Pulmonary artery endothelial cell (primary cell): Measurements from ENCODE around the gene LIPN. TPM values are rescaled to one million over a fixed set of nuclear protein-coding genes. Genes with fewer than 3 reads are reported as not detected.

Experiments
- DNase-seq: peaks from one replicate; pipeline ENCODE4 v3.0.0-alpha.2; 2011; ENCODE audit warnings: low read depth, low spot score
- total RNA-seq: library from RNA; depleted of rRNA; stranded (reverse); fragments of >200 nt; gene quantifications from 2 replicates; pipeline ENCODE4 v1.2.3, GENCODE V29; 2014

Gene LIPN
- total RNA-seq, 1 donor from 2014 or later, result not detected

- no peak for DNase-seq
Measured at GRCh38 chr10:88826388-88826787, 66.6 kb downstream of the LIPN start.

GRCh38 chr10:88827671-88828070 lies 67.9 kb downstream of the LIPN start:
- DNase-seq, result no peak

GRCh38 chr10:88828310-88828709 lies 68.5 kb downstream of the LIPN start:
- no peak for DNase-seq

Other genes with a start within 250 kb of the LIPN start
- 2.2 and 7.1 TPM in 2 replicates for gene RNLS, start 176.7 kb upstream of the LIPN start, total RNA-seq
- 0.21 TPM in 1 of 2 replicates, not detected in the other for gene LIPJ, start 173.3 kb upstream of the LIPN start, total RNA-seq
- not detected in 2 replicates for gene LIPF, start 95.6 kb upstream of the LIPN start, total RNA-seq
- gene LIPK, start 53.8 kb upstream of the LIPN start, total RNA-seq, result not detected in 2 replicates
- gene LIPM, start 42.7 kb downstream of the LIPN start, total RNA-seq, result not detected in 2 replicates
- gene ANKRD22, start 91.8 kb downstream of the LIPN start, total RNA-seq, result not detected in 2 replicates
- 1.6 and 6.4 TPM in 2 replicates for gene STAMBPL1, start 120.2 kb downstream of the LIPN start, total RNA-seq
- gene ACTA2, start 192.8 kb downstream of the LIPN start, total RNA-seq, result 12.3 and 26.9 TPM in 2 replicates
- 16.8 and 30.2 TPM in 2 replicates for gene FAS, start 230.8 kb downstream of the LIPN start, total RNA-seq